ENCODE data around the gene HAT1. TPM values are rescaled to one million over a fixed set of nuclear protein-coding genes. Genes with fewer than 3 reads are reported as not detected.

HAT1 gene
- total and polyA plus RNA-seq, 11 donors = 9.9 to 60.7 (median 34.1) TPM

- no peak for DNase-seq
- Histone ChIP-seq H3K9me3 (no peaks in the 10 kb centered on the region), H3K4me3 (peak overlapping the region in 1 of 12 donors; percentile 84), H3K27ac (peak overlapping the region in 2 of 12 donors; percentile 92 to 96), H3K27me3 (no peaks in the 10 kb centered on the region), H3K4me1 (peaks cover 6 to 33% (median 19%) of the 10 kb centered on the region in 12 donors), H3K36me3 (peaks cover 0 to 39% (median 28%) of the 10 kb centered on the region in 9 donors)
- intact Hi-C loops (cut with DNase I) = loop anchor here in 4 of 10 donors (10.0 kb wide), 3 partner anchors 110 to 180 kb away; partner anchors contain the start of genes DLX1 (in 2 of the 4) and DLX2 (in 1 of the 4)
- 93 to 96% (median 94%) methylated on average over 17 of the region's 17 CpGs for WGBS, 4 donors
- ATAC-seq = no peak
- TF ChIP-seq POLR2A (IDR thresholded peaks at IDR 0.05) = no peak
- no peak for TF ChIP-seq CTCF (IDR thresholded peaks at IDR 0.05)
Measured at GRCh38 chr2:171924170-171924942, 2.1 kb downstream of the HAT1 start.

DNA sequence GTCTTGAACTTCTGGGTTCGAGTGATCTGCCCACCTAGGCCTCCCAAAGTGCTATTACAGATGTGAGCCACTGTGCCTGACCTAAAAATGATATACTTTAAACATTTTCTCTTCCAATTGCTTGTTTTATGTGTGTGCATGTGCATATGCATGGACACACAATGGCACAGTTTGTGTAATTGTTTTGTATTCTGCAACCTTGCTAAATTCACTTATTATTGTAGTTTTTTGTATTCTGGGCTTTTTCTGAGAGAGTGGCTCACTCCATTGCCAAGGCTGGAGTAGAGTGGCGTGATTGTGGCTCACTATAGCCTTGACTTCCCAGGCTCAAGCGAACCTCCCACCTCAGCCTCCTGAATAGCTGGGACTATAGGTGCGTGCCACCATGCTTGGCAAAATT is 8.1 kb downstream of the HAT1 start:
- Histone ChIP-seq H3K27ac (no peak overlapping the region), H3K4me1 (peaks cover 0 to 4% (median 0%) of the 10 kb centered on the region in 12 donors), H3K9me3 (no peaks in the 10 kb centered on the region), H3K36me3 (peaks cover 0 to 62% (median 33%) of the 10 kb centered on the region in 9 donors), H3K27me3 (no peaks in the 10 kb centered on the region), H3K4me3 (no peak overlapping the region)
- intact Hi-C loops (cut with DNase I) = no loop called here
- WGBS, 4 donors = 94 to 97% (median 97%) methylated on average over 4 of the region's 4 CpGs
- ATAC-seq = no peak
- DNase-seq = no peak
- TF ChIP-seq POLR2A (IDR thresholded peaks at IDR 0.05) (no peak), CTCF (IDR thresholded peaks at IDR 0.05) (no peak)

DNA sequence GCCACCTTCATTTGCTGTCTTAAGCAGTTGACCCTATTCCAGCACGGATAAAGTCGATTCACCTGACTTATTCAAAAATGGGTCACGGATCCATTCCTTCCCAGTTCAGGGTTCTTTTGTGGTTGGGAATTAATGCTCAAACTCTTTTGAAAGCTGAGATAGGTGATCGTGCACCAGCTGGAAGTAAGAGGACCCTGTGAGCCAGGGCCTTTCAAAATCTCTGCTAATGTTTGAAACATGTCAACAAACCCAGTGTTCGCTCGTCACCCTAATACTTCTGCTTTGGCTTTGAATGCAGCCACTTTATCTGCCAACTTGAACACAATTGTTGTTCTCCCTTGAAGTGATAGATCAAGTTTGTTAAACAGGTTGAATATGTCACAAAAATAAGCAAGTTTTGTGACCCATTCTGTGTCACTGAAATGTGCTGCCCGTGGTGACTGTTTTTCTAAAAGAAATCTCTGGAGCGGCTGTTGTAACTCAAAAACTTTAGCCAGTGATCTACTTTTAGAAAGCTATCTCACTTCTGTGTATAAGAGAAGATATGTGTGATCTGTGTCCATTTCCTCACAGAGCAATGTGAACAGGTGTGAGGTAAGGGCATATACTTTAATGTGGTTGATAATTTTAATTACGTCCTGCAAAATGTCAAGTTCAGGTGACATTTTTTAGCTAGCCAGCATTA is 16.9 kb downstream of the HAT1 start:
- intact Hi-C loops (cut with DNase I) = no loop called here
- Histone ChIP-seq H3K4me3 (no peak overlapping the region), H3K4me1 (peaks cover 0 to 28% (median 7%) of the 10 kb centered on the region in 12 donors), H3K36me3 (no peaks in the 10 kb centered on the region), H3K27me3 (no peaks in the 10 kb centered on the region), H3K27ac (no peak overlapping the region), H3K9me3 (no peaks in the 10 kb centered on the region)
- TF ChIP-seq CTCF (IDR thresholded peaks at IDR 0.05) (no peak), POLR2A (IDR thresholded peaks at IDR 0.05) (no peak)
- no peak for DNase-seq
- no peak for ATAC-seq
- 75 to 79% (median 77%) methylated on average over 9 of the region's 9 CpGs for WGBS, 4 donors

- H3K9me3 ChIP-seq = no peaks in the 10 kb centered on the region
- intact Hi-C loops (cut with DNase I) = no loop called here
- no peak for ATAC-seq
Measured at GRCh38 chr2:171939743-171940071, 17.4 kb downstream of the HAT1 start.

More at GRCh38 chr2:171939743-171940071, 17.4 kb downstream of the HAT1 start:
- no peaks in the 10 kb centered on the region for H3K36me3 ChIP-seq
- 83 to 96% (median 91%) methylated on average over 3 to 4 of the region's 4 CpGs for WGBS, 4 donors
- no peak for DNase-seq
- H3K4me1 ChIP-seq = peaks cover 0 to 28% (median 7%) of the 10 kb centered on the region in 12 donors
- no peak overlapping the region for H3K4me3 ChIP-seq
- no peak overlapping the region for H3K27ac ChIP-seq
- TF ChIP-seq CTCF (IDR thresholded peaks at IDR 0.05) = no peak
- H3K27me3 ChIP-seq = no peaks in the 10 kb centered on the region
